Panc1 (cell line): ENCODE measurements around the gene DPH2. TPM values are rescaled to one million over a fixed set of nuclear protein-coding genes. Genes with fewer than 3 reads are reported as not detected.

Experiments
- ATAC-seq: fragments of 200-7000 bp; cut with Tn5 transposase; 2 replicates; pipeline ENCODE4 v1.9.1; 2020; ENCODE audit warnings: mild to moderate bottlenecking, moderate library complexity
- BruUV-seq: library from RNA; stranded (reverse); fragments of 400-500 nt; replicated peaks from 2 replicates; lab custom pipeline; 2021; lab: Mats Ljungman, UMichigan
- CTCF ChIA-PET: fragments of 300-600 bp; sonication (Branson Sonifier 250); formaldehyde crosslinking; loops from one replicate; lab custom pipeline; 2022; ENCODE audit warnings: antibody characterized with exemption; lab: Charles Lee
- POLR2A ChIA-PET: fragments of 300-600 bp; sonication (Branson Sonifier 250); formaldehyde crosslinking; loops from one replicate; lab custom pipeline; 2022; ENCODE audit warnings: antibody characterized with exemption; lab: Charles Lee
- DNase-seq: peaks from one replicate; pipeline ENCODE4 v3.0.0-alpha.2; 2010; ENCODE audit warnings: low read depth, low spot score
- H3K27ac ChIP-seq: 2 replicates; pipeline ENCODE4 v1.5.1; 2011; ENCODE audit warnings: mild to moderate bottlenecking, low read length, inconsistent platforms
- H3K27me3 ChIP-seq: fragments of 200-500 bp; sonication (Bioruptor generic); 2 replicates; pipeline ENCODE4 v1.6.0; 2014; ENCODE audit warnings: low read length, inconsistent platforms; ENCODE audit not compliant: control insufficient read depth, insufficient read depth
- H3K36me3 ChIP-seq: fragments of 200-500 bp; sonication (Bioruptor generic); 2 replicates; pipeline ENCODE4 v1.5.1; 2014; ENCODE audit warnings: inconsistent platforms, mild to moderate bottlenecking, low read length, moderate library complexity; ENCODE audit not compliant: control insufficient read depth, insufficient read depth
- H3K4me1 ChIP-seq: 2 replicates; pipeline ENCODE4 v1.5.1; 2011; ENCODE audit warnings: inconsistent platforms, mild to moderate bottlenecking, low read length, moderate library complexity; ENCODE audit not compliant: control insufficient read depth, insufficient read depth
- H3K4me3 ChIP-seq, 2 experiments: 2 replicates each; pipeline ENCODE4 v1.5.1; 2011 to 2012; ENCODE audit warnings: low read depth in 2 of 2, low read length in 2 of 2, mild to moderate bottlenecking in 2 of 2, inconsistent platforms in 1 of 2, moderate library complexity in 1 of 2
- H3K9me3 ChIP-seq: fragments of 200-500 bp; sonication (Bioruptor generic); 2 replicates; pipeline ENCODE4 v1.5.1; 2014; ENCODE audit warnings: low read depth, mild to moderate bottlenecking, inconsistent platforms, low read length, moderate library complexity; ENCODE audit not compliant: control insufficient read depth, insufficient read depth
- CTCF ChIP-seq: fragments of 450-650 bp; IDR thresholded peaks from 2 replicates; pipeline ENCODE4 v1.5.1; 2017; ENCODE audit warnings: mild to moderate bottlenecking
- POLR2AphosphoS5 ChIP-seq: IDR thresholded peaks from 2 replicates; pipeline ENCODE4 v1.6.1; 2012; ENCODE audit warnings: mild to moderate bottlenecking, low read depth, low read length, moderate library complexity
- REST ChIP-seq, 2 experiments: IDR thresholded peaks; 2 replicates each; pipeline ENCODE4 v1.6.1; 2011 to 2012; ENCODE audit warnings: low read depth in 2 of 2, control low read depth in 1 of 2, low read length in 1 of 2, mild to moderate bottlenecking in 1 of 2, moderate library complexity in 1 of 2; ENCODE audit not compliant: insufficient read depth in 1 of 2
- SIN3A ChIP-seq: IDR thresholded peaks from 2 replicates; pipeline ENCODE4 v1.6.1; 2012; ENCODE audit warnings: low read depth, mild to moderate bottlenecking, low read length, moderate library complexity, borderline replicate concordance; ENCODE audit not compliant: insufficient read depth
- TCF7L2 ChIP-seq: IDR thresholded peaks from 2 replicates; pipeline ENCODE4 v1.6.1; 2011; ENCODE audit warnings: mild to moderate bottlenecking, low read depth, low read length, inconsistent platforms
- in situ Hi-C: cut with HindIII; loops from 2 replicates; pipeline ENCODE4 v1.10.0; 2016; ENCODE audit warnings: low sequenced_read_pairs, low pct_unique_long_range_greater_than_20kb
- intact Hi-C: fragments of 100-400 bp; cut with micrococcal nuclease; formaldehyde crosslinking; loops from one replicate; pipeline ENCODE4 v1.10.0; 2022; ENCODE audit not compliant: unreplicated experiment
- total RNA-seq: library from RNA; stranded (reverse); gene quantifications from one replicate; pipeline ENCODE4 v1.2.1, GENCODE V29; 2021; ENCODE audit not compliant: unreplicated experiment

Gene DPH2
- total RNA-seq, 1 experiment from 2014 or later, result 76.0 TPM

- H3K27me3 ChIP-seq, result no peaks in the 10 kb centered on the region
- no peaks in the 10 kb centered on the region for H3K4me1 ChIP-seq
- DNase-seq (no peak), ATAC-seq (no peak)
- no TSS peak for BruUV-seq
- in situ Hi-C loops (no loop called here), intact Hi-C loops (no loop called here)
- ChIA-PET CTCF (no interaction called here), POLR2A (no interaction called here)
- H3K9me3 ChIP-seq, result no peaks in the 10 kb centered on the region
- H3K36me3 ChIP-seq, result peaks cover 3% of the 10 kb centered on the region
- no peak overlapping the region for H3K27ac ChIP-seq
- no peak overlapping the region for H3K4me3 ChIP-seq
- TF ChIP-seq REST (IDR thresholded peaks at IDR 0.05; ENCODE audit: insufficient read depth in 1 of 2, low read depth in 2 of 2, low read length in 1 of 2) (no peak), CTCF (no peak), POLR2AphosphoS5 (no peak), SIN3A (no peak), TCF7L2 (no peak)
Measured at GRCh38 chr1:43958351-43959255, 11.2 kb upstream of the DPH2 start.

GRCh38 chr1:43960798-43961197, 9.0 kb upstream of the DPH2 start:
- no TSS peak for BruUV-seq
- Histone ChIP-seq H3K9me3 (no peaks in the 10 kb centered on the region), H3K4me3 (no peak overlapping the region), H3K27me3 (no peaks in the 10 kb centered on the region), H3K36me3 (peaks cover 3% of the 10 kb centered on the region), H3K27ac (no peak overlapping the region), H3K4me1 (no peaks in the 10 kb centered on the region)
- in situ Hi-C loops, result no loop called here
- POLR2A ChIA-PET, result no interaction called here
- intact Hi-C loops, result no loop called here
- DNase-seq (no peak), ATAC-seq (no peak)
- CTCF ChIA-PET, result no interaction called here
- TF ChIP-seq SIN3A (no peak), REST (IDR thresholded peaks at IDR 0.05; ENCODE audit: insufficient read depth in 1 of 2, low read depth in 2 of 2, low read length in 1 of 2) (no peak), CTCF (no peak), POLR2AphosphoS5 (no peak), TCF7L2 (no peak)
